ENCODE data around the gene PP2D1.

DNA sequence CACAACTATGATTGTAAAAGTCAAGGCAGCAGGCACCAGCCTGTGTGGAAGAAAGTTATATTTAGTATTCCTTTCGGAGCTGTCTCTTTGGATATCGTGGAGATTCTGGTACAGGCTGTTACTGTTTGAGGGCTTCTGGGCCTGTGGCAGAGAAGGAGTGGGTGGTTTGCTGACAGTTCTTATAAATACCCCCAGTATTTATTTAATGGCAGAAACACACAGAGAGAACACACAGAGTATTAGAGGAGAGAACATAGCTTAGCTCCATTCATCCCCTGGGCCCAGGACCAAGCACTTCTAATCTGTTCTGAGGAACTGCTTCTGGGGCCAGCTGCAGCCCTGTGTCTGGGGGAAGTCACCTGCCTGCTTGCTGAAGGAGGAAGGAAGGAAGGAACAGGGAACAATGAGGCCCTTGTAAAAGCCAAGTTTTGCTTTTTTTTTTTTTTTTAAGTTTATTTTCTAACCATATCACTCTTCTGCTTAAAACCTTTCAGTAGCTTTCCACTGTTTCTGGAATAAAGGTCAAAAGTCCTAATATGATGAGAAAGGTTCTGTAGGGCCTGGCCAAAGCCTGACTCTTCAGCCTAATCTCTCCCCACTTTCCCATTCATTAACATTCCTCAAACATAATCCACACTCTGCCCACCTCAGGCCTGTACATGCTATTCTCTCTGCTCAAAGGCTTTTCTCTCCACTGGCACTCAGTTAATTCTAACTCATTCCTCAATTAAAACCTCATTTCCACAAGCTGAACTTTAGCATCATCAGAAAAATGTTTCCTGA lies 11.8 kb upstream of the PP2D1 start:
- TF ChIP-seq, protein P1, sequence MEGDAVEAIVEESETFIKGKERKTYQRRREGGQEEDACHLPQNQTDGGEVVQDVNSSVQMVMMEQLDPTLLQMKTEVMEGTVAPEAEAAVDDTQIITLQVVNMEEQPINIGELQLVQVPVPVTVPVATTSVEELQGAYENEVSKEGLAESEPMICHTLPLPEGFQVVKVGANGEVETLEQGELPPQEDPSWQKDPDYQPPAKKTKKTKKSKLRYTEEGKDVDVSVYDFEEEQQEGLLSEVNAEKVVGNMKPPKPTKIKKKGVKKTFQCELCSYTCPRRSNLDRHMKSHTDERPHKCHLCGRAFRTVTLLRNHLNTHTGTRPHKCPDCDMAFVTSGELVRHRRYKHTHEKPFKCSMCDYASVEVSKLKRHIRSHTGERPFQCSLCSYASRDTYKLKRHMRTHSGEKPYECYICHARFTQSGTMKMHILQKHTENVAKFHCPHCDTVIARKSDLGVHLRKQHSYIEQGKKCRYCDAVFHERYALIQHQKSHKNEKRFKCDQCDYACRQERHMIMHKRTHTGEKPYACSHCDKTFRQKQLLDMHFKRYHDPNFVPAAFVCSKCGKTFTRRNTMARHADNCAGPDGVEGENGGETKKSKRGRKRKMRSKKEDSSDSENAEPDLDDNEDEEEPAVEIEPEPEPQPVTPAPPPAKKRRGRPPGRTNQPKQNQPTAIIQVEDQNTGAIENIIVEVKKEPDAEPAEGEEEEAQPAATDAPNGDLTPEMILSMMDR (conservative IDR thresholded peaks at IDR 0.05 in 1 of 2, IDR thresholded peaks at IDR 0.05 in 1 of 2; ENCODE audit: low read depth in 1 of 2, low read length in 2 of 2), result no peak
- TF ChIP-seq EZH2 (IDR thresholded peaks at IDR 0.05; ENCODE audit: low read length, missing control alignments), result no peak
